HG02571 (cell line): ENCODE measurements around the gene SEPHS1.
"Not testable (repeated sequence)": the region's sequence is repeated elsewhere in the genome, so short reads cannot be mapped to it uniquely, and the experiment has no call there.

ENCODE experiments used
- ATAC-seq: cut with Tn5 transposase; IDR thresholded peaks from one replicate; pipeline ENCODE4 v1.9.1; 2021; ENCODE audit warnings: mild to moderate bottlenecking, moderate library complexity; ENCODE audit not compliant: unreplicated experiment

SEPHS1 gene

DNA sequence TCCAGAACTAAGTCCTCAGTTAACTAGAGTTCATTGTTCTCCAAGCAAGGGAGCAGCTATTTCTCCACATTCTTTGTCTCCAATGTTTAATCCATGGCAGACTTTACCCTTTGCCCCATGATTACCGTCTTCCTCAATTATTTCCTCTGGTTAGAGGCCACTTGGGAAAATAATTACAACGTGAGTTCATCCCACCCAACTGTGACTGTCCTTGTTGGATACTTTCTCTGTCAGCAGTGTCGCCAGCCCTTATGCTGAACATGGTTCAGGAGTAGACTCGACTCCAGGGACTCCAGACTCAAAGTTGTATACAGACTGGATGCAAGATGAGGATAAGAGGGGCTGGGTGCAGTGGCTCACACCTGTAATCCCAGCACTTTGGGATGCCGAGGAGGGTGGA is 17.1 kb upstream of the SEPHS1 start:
- no peak for ATAC-seq

DNA sequence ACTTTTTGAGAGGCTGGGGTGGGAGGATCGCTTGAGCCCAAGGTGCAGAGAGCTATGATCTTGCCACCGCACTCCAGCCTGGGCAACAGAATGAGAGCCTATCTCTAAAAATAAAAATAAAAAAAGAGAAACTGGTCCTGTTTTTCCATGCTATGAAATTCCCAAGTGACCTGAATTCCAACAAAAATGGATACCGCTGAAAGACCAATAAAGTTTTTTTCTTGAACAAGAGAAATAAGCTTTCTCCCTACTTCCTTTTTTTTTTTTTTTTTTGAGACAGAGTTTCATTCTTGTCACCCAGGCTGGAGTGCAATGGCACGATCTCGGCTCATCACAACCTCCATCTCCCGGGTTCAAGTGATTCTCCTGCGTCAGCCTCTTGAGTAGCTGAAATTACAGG is 12.5 kb upstream of the SEPHS1 start:
- no peak for ATAC-seq

DNA sequence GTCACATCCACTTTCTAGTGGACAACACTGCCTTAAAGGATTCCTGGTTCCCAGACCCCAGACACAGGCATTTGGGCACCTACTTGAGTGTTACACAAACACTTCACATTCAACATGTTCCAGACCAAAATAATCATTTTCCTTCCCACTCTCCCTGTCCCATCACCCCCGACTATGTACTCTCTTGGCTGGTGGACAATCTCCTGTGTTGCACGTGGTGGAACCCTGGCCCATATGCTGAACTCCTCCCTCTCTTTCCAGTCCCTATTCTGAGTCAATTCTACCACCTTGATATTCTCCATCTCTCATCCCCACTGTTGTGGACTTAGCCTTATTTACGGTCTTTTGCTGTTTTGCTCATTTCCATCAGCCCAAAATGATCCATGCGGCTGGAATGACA is 8.3 kb upstream of the SEPHS1 start:
- ATAC-seq, result no peak

DNA sequence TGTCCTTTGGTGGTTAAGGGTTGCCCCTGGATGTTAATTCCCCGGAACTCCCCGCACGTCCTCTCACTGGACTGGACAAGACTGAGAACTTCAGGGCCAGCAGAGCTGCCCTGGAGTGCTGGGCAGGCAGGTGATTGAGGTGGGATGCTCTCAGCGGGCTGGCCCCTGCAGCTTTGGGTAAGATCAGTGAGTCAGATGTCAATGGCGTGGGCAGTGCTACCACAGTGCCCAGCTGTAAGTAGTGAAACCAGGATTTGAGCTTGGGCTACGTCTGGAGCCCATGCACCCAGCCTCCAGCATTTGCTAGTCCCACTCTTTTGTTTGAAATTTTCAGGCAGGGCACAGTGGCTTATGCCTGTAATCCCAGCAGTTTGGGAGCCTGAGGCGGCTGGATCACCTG is 6.7 kb upstream of the SEPHS1 start:
- ATAC-seq, result no peak

DNA sequence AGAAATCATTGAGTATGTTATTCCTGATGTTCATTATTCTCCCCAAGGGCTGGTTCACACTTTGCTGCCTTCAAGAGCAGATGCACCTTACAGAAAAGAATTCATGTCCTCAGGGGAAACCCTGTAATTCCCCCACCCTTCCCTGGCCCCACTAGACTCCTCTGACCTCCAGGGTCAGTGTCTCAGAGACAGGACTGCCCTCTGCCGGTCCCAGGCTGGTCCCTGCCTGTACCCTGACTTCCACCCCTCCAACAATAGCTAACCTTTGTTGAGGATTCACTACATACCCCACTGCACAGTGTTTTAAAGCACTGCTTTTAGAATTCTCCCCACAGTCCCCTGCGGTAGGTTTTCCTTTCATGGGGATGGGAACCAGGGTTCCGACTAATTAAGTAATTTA is 4.4 kb upstream of the SEPHS1 start:
- ATAC-seq, result no peak

DNA sequence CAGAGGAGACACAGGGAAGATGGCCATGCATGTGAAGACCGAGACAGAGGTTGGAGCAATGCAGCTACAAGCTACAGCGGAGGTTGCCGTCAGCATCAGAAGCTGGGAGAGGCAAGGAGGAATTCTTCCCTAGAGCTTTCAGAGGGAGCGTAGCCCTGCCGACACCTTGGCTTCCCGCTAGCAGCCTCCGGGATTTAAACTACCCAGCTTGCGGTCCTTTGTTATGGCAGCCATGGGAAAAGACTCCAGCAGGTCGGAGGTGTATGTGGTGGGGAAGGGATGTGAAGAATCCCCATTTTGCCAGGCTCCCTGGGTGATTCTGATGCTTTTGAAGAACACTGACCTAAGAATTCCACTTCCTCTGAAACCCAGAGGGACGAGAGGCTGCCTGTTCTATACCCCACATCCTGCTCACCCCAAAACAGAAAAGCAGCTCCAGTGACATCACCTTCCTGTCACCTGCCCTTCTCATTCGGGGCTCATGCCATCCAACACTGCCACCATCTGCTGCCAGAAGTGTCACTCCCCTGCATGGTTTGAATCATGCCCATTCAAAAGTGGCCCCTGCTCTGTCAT is 3.3 kb upstream of the SEPHS1 start:
- ATAC-seq, result no peak

DNA sequence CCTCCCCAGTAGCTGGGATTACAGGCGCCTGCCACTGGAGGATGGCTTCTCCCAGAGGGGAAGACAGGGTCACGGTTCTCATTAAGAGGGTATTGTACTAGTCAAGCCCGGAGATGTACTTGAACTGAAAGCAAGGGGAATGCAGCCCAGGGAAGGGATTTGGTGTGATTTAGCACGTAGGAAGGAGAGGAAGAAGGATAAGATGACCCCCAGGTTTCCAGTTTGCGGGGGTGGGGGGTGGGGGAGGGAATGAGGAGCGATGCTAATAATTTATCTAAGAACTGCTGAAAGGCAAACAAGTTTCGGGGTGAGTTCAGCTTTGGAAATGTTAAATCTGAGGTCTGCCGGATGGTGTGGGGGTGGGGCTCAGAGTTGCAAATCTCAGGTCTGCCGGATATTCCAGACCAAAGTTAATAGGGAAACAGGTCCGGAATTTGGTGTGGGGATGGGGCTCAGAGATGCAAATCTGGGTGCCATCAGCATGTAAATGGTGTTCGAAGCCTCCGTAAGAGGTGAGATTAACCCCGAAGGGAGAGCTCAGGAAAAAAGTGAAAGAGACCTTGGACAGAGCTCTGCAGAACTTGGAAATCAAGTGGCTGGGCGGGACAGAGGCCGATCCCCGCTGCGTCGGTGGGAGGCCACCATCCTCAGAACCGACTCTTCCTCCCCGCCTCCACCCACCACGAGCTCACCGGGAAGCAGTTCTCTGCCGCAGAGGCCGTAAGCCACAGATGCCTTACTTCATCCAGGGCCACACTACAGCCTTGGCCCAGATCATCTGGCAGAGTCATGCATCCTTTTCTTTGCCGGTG is 1.6 kb upstream of the SEPHS1 start:
- ATAC-seq, result no peak

DNA sequence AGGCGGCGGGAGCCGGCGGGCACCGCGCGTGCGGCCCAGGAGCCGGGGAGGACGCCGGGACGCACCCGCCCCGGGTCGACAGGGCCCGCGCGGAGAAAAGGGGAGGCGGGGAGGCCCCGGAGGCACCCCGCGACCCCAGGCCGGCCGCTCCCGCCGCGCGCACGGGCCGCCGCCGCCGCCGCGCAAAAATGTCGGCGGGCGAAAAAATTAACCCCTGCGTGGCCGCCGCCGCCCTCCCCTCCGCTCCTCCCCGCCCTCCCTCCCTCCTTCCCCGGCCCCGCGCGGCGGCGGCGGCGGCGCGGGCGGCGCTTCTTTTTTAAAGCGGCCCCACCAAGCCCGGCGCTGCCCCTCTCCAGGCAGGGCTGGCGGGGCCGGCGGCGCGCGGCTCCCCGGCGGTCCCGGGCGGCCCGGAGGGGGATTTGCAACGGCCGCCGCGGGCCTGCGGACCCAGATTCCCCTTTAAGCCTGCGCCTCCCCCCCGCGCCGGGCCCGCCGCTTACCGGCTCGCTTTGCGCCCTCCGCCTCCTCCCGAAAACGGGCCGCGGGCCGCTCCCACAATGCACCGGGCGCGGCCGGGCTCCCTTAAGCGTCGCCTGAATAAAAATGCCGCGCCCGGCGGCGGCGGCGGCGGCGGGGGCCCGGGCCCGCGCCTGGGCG is 465 bp downstream of the SEPHS1 start:
- ATAC-seq, result peak; percentile 47

DNA sequence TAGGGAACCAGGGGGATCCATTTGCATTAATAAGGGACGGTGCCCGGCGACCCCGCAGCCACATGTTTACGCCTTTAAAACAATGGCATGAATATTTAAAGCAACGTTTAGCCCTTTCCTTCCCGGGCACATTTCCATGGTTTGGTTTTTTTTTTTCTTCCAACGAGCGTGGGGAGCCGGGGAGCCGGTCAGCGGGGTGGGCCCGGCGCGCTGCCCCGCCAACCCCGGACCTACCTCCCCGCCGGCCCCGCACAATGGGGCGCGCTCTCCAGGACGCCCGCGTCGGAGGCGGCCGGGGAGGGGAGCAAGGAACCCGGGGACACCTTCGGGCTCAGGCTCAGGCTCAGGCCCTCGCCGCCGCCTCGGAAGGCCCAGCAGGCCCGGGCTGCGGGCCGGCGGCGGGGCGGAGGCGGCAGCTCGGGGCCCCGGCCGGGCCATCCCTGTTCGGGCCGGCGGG is 1.0 kb downstream of the SEPHS1 start:
- peak; percentile 34 for ATAC-seq

DNA sequence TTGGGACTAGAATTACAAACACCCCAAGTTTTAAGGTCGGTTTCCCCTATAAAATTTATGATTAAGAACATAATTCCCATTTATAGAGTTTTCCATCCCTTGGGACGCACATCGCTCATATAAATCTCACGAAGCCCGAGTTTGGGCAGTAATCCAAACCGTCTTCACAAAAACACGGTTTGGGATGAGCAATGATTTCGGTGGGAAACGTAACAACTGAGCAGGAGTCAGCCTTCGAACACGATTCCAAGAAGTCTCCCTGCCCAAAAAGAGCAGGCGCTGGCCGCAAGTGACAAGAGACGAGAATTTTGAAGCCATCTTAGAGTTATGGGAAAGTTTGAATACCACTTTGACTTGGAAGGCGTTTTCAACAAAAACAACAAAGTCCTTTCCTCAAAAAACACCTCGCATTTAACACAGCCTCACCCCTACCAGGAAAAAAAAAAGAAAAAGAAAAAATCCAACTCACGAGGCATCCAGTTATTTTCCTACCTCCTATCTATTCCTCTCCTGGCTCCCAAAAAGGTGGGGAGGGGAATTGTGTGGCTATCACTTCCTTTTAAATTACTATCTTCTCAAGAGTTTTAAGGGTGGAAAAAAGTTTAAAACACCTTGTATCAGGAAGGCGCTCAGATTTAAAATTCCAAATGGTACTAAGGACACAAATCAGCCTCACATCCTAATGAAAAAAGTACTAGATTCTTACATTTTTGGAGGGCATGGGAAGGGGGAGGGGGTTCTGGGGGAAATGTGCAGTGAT is 1.6 kb downstream of the SEPHS1 start:
- no peak for ATAC-seq

DNA sequence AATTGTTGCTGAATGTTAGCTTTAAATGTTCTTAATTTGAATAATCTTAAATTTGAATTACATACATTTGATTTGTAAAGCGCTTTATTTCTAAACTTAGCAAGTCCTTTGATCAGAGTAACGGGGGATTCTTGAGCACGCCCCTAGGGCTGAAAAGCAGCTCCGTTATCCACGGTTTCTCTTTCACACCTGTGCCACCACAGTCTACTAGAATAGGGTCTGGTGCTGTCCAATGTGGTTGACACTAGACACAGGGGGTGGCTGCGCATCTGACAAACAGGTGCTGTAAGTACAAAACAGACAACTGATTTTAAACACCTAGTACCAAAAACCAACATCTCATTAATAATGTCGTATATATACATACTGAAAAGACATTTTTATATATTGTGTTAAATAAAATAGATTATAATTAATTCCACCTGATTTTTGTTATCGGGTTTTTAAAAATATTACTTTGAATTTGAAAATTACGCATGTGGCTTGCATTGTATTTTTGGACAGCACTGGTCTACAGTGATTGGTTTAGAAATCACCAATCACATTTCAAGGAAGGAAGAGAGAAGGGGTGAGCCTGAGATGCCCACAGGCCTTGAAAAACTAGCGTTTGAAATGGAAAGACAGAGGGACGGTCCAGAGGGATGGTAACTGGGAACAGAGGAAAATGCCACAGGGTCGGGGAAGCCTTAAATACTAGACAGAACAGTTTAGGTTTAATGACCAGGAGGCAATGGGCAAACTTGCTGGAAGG is 7.3 kb downstream of the SEPHS1 start:
- ATAC-seq, result peak; percentile 88

DNA sequence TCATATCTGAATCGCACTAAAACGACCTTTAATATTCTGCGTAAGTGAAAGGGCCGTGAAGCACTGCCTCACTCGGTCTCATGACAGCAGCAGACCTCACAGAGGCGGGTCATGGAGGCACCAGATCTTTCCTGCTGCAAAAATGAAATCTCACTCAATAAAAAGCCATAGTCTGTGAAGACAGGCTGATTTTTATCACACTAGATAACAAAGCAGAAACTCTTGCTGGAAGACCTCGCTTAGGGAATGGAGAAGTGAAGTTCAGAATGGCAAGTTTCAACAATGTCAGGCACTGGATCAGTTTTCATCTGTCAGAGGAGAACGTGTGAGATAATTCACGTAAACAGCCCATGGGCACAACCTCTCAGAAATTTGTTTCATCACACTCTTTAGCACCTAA is 8.0 kb downstream of the SEPHS1 start:
- ATAC-seq, result no peak

DNA sequence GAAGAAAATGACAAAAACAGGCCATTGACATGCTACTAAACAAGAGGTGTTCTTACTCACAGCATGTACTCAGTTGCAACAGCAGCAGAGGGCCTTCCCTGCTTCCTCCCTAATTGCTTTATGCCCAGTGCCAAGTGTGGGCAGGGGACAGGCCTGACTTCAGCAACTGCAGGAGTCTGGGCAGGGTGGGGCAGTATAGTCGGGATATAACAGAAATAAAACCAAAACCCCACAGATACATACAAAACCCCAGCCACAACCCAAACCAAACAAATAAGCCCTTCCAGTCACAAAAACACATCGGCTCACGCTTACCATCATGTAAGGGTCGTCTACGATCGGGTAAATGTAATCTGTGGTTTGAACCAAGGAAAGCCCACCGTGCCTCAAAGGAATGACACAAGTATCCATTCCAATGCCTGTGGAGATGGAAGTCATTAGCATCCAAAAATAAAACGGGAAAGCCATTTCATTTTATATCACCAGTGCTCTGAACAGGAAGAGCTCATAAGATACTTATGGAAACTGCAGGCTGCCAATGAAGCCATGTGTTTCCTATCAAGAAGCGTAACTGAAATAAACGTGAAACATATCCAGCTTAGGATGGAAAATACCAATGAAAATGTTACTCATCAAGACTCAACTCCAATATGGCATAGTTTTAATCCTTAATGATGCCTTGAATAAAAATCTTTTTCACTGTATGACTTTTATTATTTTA is 9.5 kb downstream of the SEPHS1 start:
- no peak for ATAC-seq

DNA sequence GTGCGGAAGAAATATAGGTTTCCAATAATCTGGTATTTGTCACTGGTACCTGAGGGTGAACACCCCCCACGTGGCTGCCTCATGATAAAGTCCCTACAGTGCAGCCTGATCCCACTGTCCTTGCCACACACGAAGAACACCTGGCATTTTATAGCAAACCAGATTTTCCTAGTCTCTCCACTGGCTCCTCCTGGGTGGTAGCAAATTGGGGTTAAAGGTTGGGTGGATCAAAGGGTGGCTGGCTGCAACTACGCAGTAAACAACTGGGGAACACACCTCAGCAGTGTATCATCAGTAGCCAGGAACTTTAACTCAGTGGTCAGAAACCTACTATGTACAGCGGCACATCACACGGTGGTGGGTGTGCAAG is 10.3 kb downstream of the SEPHS1 start:
- no peak for ATAC-seq

DNA sequence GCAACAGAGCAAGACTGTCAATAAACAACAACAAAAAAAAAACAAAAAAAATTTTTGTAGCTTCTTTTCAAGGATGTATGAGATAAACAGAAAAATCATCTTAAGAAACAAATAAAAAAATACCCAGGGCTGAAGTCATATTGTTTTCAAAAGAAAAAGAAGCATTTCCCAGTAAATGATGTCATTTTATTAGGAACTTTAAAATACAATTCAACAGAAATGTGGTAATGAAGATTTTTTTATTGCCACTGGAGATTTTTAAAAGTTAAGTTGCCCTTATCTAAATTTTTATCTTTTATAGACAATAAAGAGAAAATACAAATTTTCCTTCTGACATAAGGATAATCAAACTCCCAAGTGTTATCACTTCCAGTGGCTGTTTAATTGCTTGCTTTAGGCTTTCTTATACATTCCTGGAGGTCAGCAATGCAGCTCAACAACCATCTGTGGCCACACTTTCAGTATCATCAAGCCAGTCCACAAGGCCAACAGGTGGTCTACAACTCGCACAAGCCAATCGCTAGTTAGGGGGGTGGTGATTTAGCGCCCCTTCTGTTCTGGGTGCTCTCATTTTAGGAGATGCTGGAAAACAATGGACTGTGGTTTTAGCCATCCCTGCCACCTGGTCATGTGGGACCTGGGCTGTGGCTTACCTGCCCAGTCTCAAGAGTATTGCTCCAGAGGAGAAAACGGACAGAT is 10.8 kb downstream of the SEPHS1 start:
- no peak for ATAC-seq

DNA sequence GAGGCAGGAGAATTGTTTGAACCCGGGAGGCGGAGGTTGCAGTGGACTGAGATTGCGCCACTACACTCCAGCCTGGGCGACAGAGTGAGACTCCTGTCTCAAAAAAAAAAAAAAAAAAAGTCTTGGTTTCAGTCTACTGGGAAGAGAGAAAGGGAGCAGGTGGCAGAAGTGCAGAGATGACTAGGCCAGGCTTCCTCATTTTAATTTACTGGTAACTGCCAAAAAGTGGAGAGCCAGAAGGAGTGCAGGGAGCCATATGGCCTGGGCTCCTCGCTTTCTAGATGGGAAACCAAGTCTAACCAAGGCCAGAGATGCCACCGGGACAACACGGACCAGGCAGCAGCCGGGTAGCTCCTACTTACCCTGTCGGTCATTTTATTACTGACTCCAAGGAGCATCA is 12.2 kb downstream of the SEPHS1 start:
- peak; percentile 55 for ATAC-seq

DNA sequence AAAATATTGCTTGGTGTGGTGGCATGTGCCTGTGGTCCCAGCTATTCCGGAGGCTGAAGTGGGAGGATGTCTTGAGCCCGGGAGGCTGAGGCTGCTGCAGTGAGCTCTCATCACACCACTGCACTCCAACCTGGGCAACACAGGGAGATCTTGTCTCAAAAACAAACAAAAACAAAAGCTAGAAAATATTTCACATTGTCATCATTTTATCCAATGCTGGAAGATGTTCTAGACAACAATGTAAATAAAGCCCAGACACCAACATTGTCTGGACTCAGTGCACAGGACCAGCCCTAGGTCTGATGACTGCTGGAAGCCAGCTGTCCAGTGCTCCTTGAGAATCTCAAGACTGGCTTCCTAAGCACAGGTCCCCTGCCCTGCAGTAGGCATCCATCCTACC is 13.5 kb downstream of the SEPHS1 start:
- ATAC-seq, result no peak

DNA sequence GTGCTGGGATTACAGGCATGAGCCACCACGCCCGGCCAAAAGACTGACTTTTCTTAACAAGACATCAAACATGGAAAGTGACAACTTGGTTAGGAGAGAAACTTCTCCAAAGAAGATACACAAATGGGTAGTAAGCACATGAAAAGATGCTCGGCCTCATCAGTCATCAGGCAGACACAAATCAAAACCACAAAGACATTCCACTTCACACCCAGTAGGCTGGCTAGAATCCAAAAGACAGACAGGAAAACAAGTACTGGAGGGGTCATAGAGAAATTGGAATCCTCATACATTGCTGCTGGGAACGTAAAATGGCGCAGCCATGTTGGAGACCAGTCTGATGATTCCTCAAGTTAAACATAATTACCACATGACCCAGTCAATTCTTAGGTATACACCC is 16.4 kb downstream of the SEPHS1 start:
- no peak for ATAC-seq

DNA sequence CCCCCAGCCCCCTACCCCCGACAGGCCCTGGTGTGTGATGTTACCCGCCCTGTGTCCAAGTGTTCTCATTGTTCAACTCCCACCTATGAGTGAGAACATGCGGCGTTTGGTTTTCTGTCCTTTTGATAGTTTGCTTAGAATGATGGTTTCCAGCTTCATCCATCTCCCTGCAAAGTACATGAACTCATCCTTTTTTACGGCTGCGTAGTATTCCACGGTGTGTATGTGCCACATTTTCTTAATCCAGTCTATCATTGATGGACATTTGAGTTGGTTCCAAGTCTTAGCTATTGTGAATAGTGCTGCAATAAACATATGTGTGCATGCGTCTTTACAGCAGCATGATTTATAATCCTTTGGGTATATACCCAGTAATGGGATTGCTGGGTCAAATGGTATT is 17.1 kb downstream of the SEPHS1 start:
- ATAC-seq, result not testable (repeated sequence)

DNA sequence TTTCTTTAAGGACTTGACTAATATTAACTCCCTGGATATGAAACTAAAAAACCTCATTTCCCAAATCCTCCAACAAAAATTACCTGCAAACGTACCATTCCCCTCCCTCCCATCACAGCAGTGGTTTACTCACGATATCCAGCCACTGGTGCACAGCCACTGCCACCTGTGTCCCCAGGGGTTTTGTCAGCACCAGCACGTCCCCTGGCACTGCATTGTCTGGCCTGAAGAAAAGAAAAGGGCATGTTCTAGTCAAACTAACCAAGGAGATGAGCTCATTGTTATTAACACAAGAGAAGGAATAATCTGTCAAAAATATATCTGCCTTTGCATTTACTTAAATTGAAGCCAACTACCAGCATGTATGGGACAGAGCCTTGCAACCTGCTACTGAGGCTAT is 18.5 kb downstream of the SEPHS1 start:
- ATAC-seq, result no peak
